ENCODE data around the gene CLEC3B. TPM values are rescaled to one million over a fixed set of nuclear protein-coding genes. Genes with fewer than 3 reads are reported as not detected.

The CLEC3B gene
- total and polyA plus RNA-seq, 3 donors from 2014 or later, result 86.6 to 198 (median 88.8) TPM

- Histone ChIP-seq H3K36me3 (ENCODE audit: low read depth, missing control alignments) (no peaks in the 10 kb centered on the region), H3K4me1 (peaks cover 21% of the 10 kb centered on the region), H3K27me3 (no peaks in the 10 kb centered on the region), H3K4me3 (no peak overlapping the region), H3K27ac (no peak overlapping the region), H3K9me3 (no peaks in the 10 kb centered on the region)
- 72 to 86% methylated on average over 8 of the region's 8 CpGs for WGBS, 2 donors
- peak; percentile 73 for DNase-seq
- intact Hi-C loops (cut with DNase I; ENCODE audit: low total_unique reads), result no loop called here
- no peak for TF ChIP-seq CTCF (IDR thresholded peaks at IDR 0.05)
- no peak for TF ChIP-seq POLR2A (IDR thresholded peaks at IDR 0.05)
Measured at GRCh38 chr3:44995142-44995770, 30.8 kb upstream of the CLEC3B start.

GRCh38 chr3:44996556-44996969 lies 29.5 kb upstream of the CLEC3B start:
- H3K4me1 ChIP-seq, result peaks cover 21% of the 10 kb centered on the region
- 66 to 68% methylated on average over 3 of the region's 3 CpGs for WGBS, 2 donors
- no peak for DNase-seq

GRCh38 chr3:44999782-45000181 lies 26.3 kb upstream of the CLEC3B start:
- intact Hi-C loops (cut with DNase I; ENCODE audit: low total_unique reads), result no loop called here
- TF ChIP-seq POLR2A (IDR thresholded peaks at IDR 0.05), result no peak
- TF ChIP-seq CTCF (IDR thresholded peaks at IDR 0.05), result no peak
- H3K27me3 ChIP-seq, result no peaks in the 10 kb centered on the region
- no peaks in the 10 kb centered on the region for H3K36me3 ChIP-seq (ENCODE audit: low read depth, missing control alignments)
- no peak for DNase-seq
- no peak overlapping the region for H3K4me3 ChIP-seq
- peaks cover 21% of the 10 kb centered on the region for H3K4me1 ChIP-seq
- H3K9me3 ChIP-seq, result no peaks in the 10 kb centered on the region
- no peak overlapping the region for H3K27ac ChIP-seq
- WGBS, 2 donors, result 76 to 91% methylated on average over 2 of the region's 2 CpGs

More at GRCh38 chr3:44996556-44996969, 29.5 kb upstream of the CLEC3B start:
- peak overlapping the region in 1 of 2 donors; percentile 4 for H3K27ac ChIP-seq
- intact Hi-C loops (cut with DNase I; ENCODE audit: low total_unique reads), result no loop called here
- no peaks in the 10 kb centered on the region for H3K9me3 ChIP-seq
- TF ChIP-seq CTCF (IDR thresholded peaks at IDR 0.05), result no peak
- TF ChIP-seq POLR2A (IDR thresholded peaks at IDR 0.05), result no peak
- H3K4me3 ChIP-seq, result no peak overlapping the region
- H3K36me3 ChIP-seq (ENCODE audit: low read depth, missing control alignments), result no peaks in the 10 kb centered on the region
- no peaks in the 10 kb centered on the region for H3K27me3 ChIP-seq

- no peak for DNase-seq
- Histone ChIP-seq H3K9me3 (no peaks in the 10 kb centered on the region), H3K27me3 (no peaks in the 10 kb centered on the region), H3K4me3 (no peak overlapping the region), H3K36me3 (ENCODE audit: low read depth, missing control alignments) (no peaks in the 10 kb centered on the region), H3K4me1 (peaks cover 11% of the 10 kb centered on the region), H3K27ac (no peak overlapping the region)
- WGBS, 2 donors, result 81 to 83% methylated on average over 4 of the region's 4 CpGs
- no peak for TF ChIP-seq CTCF (IDR thresholded peaks at IDR 0.05)
- TF ChIP-seq POLR2A (IDR thresholded peaks at IDR 0.05), result no peak
- intact Hi-C loops (cut with DNase I; ENCODE audit: low total_unique reads), result no loop called here
Measured at GRCh38 chr3:45000823-45001222, 25.3 kb upstream of the CLEC3B start.

- peaks cover 4% of the 10 kb centered on the region for H3K4me1 ChIP-seq
- H3K27ac ChIP-seq, result no peak overlapping the region
- intact Hi-C loops (cut with DNase I; ENCODE audit: low total_unique reads), result no loop called here
- TF ChIP-seq POLR2A (IDR thresholded peaks at IDR 0.05), result no peak
- TF ChIP-seq CTCF (IDR thresholded peaks at IDR 0.05), result no peak
- no peak for DNase-seq
- no peak overlapping the region for H3K4me3 ChIP-seq
- no peaks in the 10 kb centered on the region for H3K9me3 ChIP-seq
- H3K36me3 ChIP-seq (ENCODE audit: low read depth, missing control alignments), result no peaks in the 10 kb centered on the region
- no peaks in the 10 kb centered on the region for H3K27me3 ChIP-seq
- WGBS, 2 donors, result 94 to 95% methylated on average over 3 of the region's 3 CpGs
Measured at GRCh38 chr3:45001738-45002137, 24.4 kb upstream of the CLEC3B start.
